Spleen (tissue), 7 donors: ENCODE data around the gene ERN2.

Experiments
- POLR2A ChIP-seq, 3 donors: fragments of 450-650 bp; IDR thresholded peaks; one replicate each; pipeline ENCODE4 v1.5.1; 2017; ENCODE audit warnings: antibody characterized with exemption in 3 of 3, mild to moderate bottlenecking in 1 of 3
- POLR2AphosphoS5 ChIP-seq, 3 donors: sonication (generic); formaldehyde crosslinking; IDR thresholded peaks; one replicate each; pipeline ENCODE4 v1.5.1; 2017; ENCODE audit warnings: antibody characterized with exemption in 3 of 3
- TF ChIP-seq, protein P1 (sequence below), 11 experiments: fragments of 200-600 bp in 7 of 11; fragments of 450-650 bp in 4 of 11; sonication (generic) in 4 of 11; IDR thresholded peaks in 8 of 11; conservative IDR thresholded peaks in 3 of 11; 1 replicate in 7 of 11; 2 replicates in 4 of 11; pipeline versions ENCODE4 v1.4.0 to v1.8.0; 2016 to 2021; ENCODE audit warnings: antibody characterized with exemption in 11 of 11, inconsistent platforms in 4 of 11, mild to moderate bottlenecking in 1 of 11
- donor health status: DM: no; HTN: no; CAD: no; lungs with moderate emphysema.
- donor health status: DM: no; HTN: no; CAD: no.
- donor health status: DM: no; HTN: no; CAD: no.

GRCh38 chr16:23753908-23754593 lies 41.0 kb upstream of the ERN2 start:
- TF ChIP-seq, protein P1, sequence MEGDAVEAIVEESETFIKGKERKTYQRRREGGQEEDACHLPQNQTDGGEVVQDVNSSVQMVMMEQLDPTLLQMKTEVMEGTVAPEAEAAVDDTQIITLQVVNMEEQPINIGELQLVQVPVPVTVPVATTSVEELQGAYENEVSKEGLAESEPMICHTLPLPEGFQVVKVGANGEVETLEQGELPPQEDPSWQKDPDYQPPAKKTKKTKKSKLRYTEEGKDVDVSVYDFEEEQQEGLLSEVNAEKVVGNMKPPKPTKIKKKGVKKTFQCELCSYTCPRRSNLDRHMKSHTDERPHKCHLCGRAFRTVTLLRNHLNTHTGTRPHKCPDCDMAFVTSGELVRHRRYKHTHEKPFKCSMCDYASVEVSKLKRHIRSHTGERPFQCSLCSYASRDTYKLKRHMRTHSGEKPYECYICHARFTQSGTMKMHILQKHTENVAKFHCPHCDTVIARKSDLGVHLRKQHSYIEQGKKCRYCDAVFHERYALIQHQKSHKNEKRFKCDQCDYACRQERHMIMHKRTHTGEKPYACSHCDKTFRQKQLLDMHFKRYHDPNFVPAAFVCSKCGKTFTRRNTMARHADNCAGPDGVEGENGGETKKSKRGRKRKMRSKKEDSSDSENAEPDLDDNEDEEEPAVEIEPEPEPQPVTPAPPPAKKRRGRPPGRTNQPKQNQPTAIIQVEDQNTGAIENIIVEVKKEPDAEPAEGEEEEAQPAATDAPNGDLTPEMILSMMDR (IDR thresholded peaks at IDR 0.05 in 8 of 11, conservative IDR thresholded peaks at IDR 0.05 in 3 of 11), result no peak
- TF ChIP-seq POLR2AphosphoS5 (IDR thresholded peaks at IDR 0.05) (no peak), POLR2A (IDR thresholded peaks at IDR 0.05) (no peak)
